Lung (tissue), 12 donors: ENCODE results near the gene COL6A2. TPM values are rescaled to one million over a fixed set of nuclear protein-coding genes. Genes with fewer than 3 reads are reported as not detected.

ENCODE experiments used
- ATAC-seq: fragments of 200-7000 bp; cut with Tn5 transposase; one replicate; pipeline ENCODE4 v1.9.1; 2020; ENCODE audit warnings: moderate number of reproducible peaks; ENCODE audit not compliant: insufficient read depth, low FRiP score
- DNase-seq, 3 donors: peaks; one replicate each; pipeline ENCODE4 v3.0.0-alpha.2; 2013 to 2017
- H3K27ac ChIP-seq, 2 donors: one replicate each; pipeline ENCODE4 v1.5.1; 2013; ENCODE audit warnings: mild to moderate bottlenecking in 2 of 2, moderate library complexity in 2 of 2, control low read depth in 1 of 2, inconsistent platforms in 1 of 2, low read depth in 1 of 2, low read length in 1 of 2
- H3K27me3 ChIP-seq, 3 donors: one replicate each; pipeline ENCODE4 v1.5.1; 2013; ENCODE audit warnings: low read length in 2 of 3; ENCODE audit not compliant: control insufficient read depth in 3 of 3, insufficient read depth in 3 of 3
- H3K36me3 ChIP-seq, 4 donors: one replicate each; pipeline ENCODE4 v1.5.1; 2013; ENCODE audit warnings: low read length in 4 of 4, mild to moderate bottlenecking in 1 of 4, moderate library complexity in 1 of 4; ENCODE audit not compliant: control insufficient read depth in 4 of 4, insufficient read depth in 4 of 4
- H3K4me1 ChIP-seq, 5 donors: one replicate each; pipeline ENCODE4 v1.5.1; 2013; ENCODE audit warnings: low read length in 5 of 5, mild to moderate bottlenecking in 2 of 5, moderate library complexity in 1 of 5; ENCODE audit not compliant: control insufficient read depth in 5 of 5, insufficient read depth in 5 of 5
- H3K4me3 ChIP-seq: one replicate; pipeline ENCODE4 v1.5.1; 2013; ENCODE audit warnings: mild to moderate bottlenecking, control low read depth, moderate library complexity
- H3K9ac ChIP-seq, 2 donors: one replicate each; pipeline ENCODE4 v1.5.1; 2013; ENCODE audit warnings: low read length in 2 of 2, control low read depth in 1 of 2; ENCODE audit not compliant: insufficient read depth in 1 of 2
- H3K9me3 ChIP-seq, 4 donors: one replicate each; pipeline ENCODE4 v1.5.1; 2013; ENCODE audit warnings: low read length in 3 of 4, mild to moderate bottlenecking in 1 of 4, moderate library complexity in 1 of 4; ENCODE audit not compliant: control insufficient read depth in 4 of 4, insufficient read depth in 3 of 4
- WGBS, 2 donors: extraction: QIAGEN DNeasy Blood & Tissue Kit; methylation state at CpG; one replicate each; pipeline ENCODE4 v1.1.7; 2013; 5-methylcytosine and 5-hydroxymethylcytosine counted together
- polyA plus RNA-seq, 2 donors: library from polyadenylated mRNA; stranded (reverse); fragments of 200-250 nt; gene quantifications; one replicate each; pipeline ENCODE4 v1.2.1, GENCODE V29; 2013
- total RNA-seq, 2 donors: library from RNA; depleted of rRNA in 1 of 2; stranded (reverse); fragments of >200 nt in 1 of 2; gene quantifications; one replicate each; pipeline ENCODE4 v1.2.1, GENCODE V29; 2014 to 2021
- TF ChIP-seq, protein P1 (sequence below): IDR thresholded peaks from 2 replicates; pipeline ENCODE4 v1.5.1; 2012; ENCODE audit warnings: mild to moderate bottlenecking; ENCODE audit errors: control extremely low read depth, extremely low read depth
- donor health status: control.
- donor health status: control.
- donor health status: Bipolar disorder and iron deficiency.
- donor health status: healthy.
- donor health status: DM: yes; HTN: yes; CAD: no.

Gene COL6A2
- total and polyA plus RNA-seq, 4 donors: 192 to 466 (median 292) TPM

DNA sequence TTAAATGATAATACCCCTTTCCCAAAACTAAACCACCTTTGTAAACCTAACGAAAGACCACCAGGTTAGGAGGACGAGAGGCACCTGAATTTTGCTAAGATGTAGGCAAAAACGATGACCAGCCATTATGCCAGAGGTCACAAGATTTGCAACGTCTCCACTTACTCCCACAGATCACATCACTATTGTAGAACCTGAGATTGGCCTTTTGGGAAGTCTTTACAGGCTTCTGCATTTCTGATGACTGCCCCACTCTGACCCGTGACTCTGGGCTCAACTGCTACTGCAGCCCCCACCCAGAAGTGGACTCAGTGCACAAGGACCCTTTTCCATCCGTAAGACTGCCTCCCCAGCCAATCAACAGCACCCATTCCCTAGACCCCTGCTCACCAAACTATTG lies 36.4 kb upstream of the COL6A2 start:
- TF ChIP-seq, protein P1, sequence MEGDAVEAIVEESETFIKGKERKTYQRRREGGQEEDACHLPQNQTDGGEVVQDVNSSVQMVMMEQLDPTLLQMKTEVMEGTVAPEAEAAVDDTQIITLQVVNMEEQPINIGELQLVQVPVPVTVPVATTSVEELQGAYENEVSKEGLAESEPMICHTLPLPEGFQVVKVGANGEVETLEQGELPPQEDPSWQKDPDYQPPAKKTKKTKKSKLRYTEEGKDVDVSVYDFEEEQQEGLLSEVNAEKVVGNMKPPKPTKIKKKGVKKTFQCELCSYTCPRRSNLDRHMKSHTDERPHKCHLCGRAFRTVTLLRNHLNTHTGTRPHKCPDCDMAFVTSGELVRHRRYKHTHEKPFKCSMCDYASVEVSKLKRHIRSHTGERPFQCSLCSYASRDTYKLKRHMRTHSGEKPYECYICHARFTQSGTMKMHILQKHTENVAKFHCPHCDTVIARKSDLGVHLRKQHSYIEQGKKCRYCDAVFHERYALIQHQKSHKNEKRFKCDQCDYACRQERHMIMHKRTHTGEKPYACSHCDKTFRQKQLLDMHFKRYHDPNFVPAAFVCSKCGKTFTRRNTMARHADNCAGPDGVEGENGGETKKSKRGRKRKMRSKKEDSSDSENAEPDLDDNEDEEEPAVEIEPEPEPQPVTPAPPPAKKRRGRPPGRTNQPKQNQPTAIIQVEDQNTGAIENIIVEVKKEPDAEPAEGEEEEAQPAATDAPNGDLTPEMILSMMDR: no peak
- WGBS, 2 donors: 79 to 86% methylated on average over 6 of the region's 6 CpGs
- peaks cover 0 to 30% (median 12%) of the 10 kb centered on the region in 5 donors for H3K4me1 ChIP-seq
- peaks cover 0 to 3% (median 0%) of the 10 kb centered on the region in 3 donors for H3K27me3 ChIP-seq
- H3K4me3 ChIP-seq: no peak overlapping the region
- H3K36me3 ChIP-seq: no peaks in the 10 kb centered on the region
- no peak overlapping the region for H3K27ac ChIP-seq
- DNase-seq (no peak), ATAC-seq (no peak)
- peaks cover 0 to 17% (median 5%) of the 10 kb centered on the region in 4 donors for H3K9me3 ChIP-seq
- H3K9ac ChIP-seq: no peak overlapping the region

DNA sequence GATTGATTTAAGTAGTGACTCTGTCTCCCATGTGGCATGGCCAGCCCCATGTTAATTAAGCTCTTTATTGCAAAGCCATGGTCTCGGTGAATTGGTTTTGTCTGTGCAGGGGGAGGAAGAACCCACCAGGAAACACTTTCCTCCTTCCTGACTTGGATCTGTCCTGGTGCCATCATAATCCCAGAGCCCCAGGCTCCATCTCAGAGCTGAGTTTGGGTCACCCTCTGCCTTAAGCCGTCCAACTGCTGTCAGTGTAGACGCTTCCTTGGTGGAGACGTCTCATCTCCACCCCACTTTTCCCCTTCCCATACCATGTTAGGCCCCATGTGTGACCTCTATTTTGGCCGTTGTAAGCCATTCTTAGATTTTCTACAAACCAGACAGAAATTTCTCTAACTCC lies 36.0 kb upstream of the COL6A2 start:
- no peak overlapping the region for H3K9ac ChIP-seq
- ATAC-seq (no peak), DNase-seq (no peak)
- peaks cover 0 to 17% (median 5%) of the 10 kb centered on the region in 4 donors for H3K9me3 ChIP-seq
- TF ChIP-seq, protein P1: no peak
- peaks cover 0 to 1% (median 0%) of the 10 kb centered on the region in 3 donors for H3K27me3 ChIP-seq
- H3K36me3 ChIP-seq: no peaks in the 10 kb centered on the region
- peaks cover 0 to 30% (median 14%) of the 10 kb centered on the region in 5 donors for H3K4me1 ChIP-seq
- H3K27ac ChIP-seq: no peak overlapping the region
- WGBS, 2 donors: 93 to 96% methylated on average over 5 of the region's 5 CpGs
- H3K4me3 ChIP-seq: no peak overlapping the region

DNA sequence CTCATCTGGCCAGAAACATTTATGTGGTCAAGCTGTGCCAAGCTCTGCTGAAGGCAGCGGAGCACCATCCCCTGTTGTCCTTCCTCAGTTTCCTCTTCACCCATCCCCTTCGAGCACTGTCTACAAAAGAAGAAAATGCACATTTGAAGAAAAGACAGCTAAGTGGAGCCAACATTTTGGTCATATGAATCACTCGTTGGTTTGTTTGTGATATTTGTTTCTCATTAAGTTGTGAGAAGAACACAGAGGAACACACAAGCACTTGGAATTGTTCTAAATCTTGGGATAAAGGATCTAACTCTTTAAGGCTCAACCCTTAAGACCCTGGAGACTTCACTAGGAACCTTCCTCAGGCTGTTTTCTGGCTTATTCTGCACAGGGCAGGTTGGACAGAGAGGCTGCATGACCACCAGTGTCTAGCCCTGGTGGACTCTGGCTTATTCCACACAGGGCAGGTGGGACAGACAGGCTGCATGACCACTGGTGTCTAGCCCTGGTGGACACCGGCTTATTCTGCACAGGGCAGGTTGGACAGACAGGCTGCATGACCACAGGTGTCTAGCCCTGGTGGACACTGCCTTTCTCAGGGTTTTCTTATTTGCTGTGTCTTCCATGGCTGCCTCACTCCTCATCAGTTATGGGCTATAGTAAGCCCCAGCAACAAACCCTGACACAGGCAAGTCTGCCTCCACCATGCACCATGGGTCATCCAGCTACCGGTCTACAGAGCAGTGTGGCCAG lies 35.3 kb upstream of the COL6A2 start:
- ATAC-seq: no peak
- H3K9ac ChIP-seq: no peak overlapping the region
- WGBS, 2 donors: 91 to 96% methylated on average over 5 of the region's 5 CpGs
- TF ChIP-seq, protein P1: no peak
- H3K36me3 ChIP-seq: no peaks in the 10 kb centered on the region
- peaks cover 0 to 17% (median 5%) of the 10 kb centered on the region in 4 donors for H3K9me3 ChIP-seq
- no peak for DNase-seq
- no peak overlapping the region for H3K4me3 ChIP-seq
- H3K27me3 ChIP-seq: no peaks in the 10 kb centered on the region
- H3K4me1 ChIP-seq: peaks cover 0 to 30% (median 14%) of the 10 kb centered on the region in 5 donors
- H3K27ac ChIP-seq: no peak overlapping the region
